Stimulated activated CD4-positive, alpha-beta T cell treated with anti-CD3 and anti-CD28 coated beads, Interleukin-4, amount 100 ng/mL, for 1 hour (primary cell): Measurements from ENCODE around the gene CHST9.

Source experiments
- DNase-seq: peaks from one replicate; pipeline ENCODE4 v3.0.0-alpha.2; 2020

The CHST9 gene

GRCh38 chr18:27081701-27082100, 103.4 kb downstream of the CHST9 start:
- no peak for DNase-seq

- no peak for DNase-seq
Measured at GRCh38 chr18:27075828-27076227, 109.3 kb downstream of the CHST9 start.

GRCh38 chr18:27073404-27073830, 111.7 kb downstream of the CHST9 start:
- no peak for DNase-seq

- no peak for DNase-seq
Measured at GRCh38 chr18:27064673-27065072, 120.4 kb downstream of the CHST9 start.

GRCh38 chr18:27062802-27063201, 122.3 kb downstream of the CHST9 start:
- DNase-seq: no peak

GRCh38 chr18:27061488-27062095, 123.5 kb downstream of the CHST9 start:
- DNase-seq: no peak

- DNase-seq: no peak
Measured at GRCh38 chr18:27057519-27058234, 127.4 kb downstream of the CHST9 start.

- no peak for DNase-seq
Measured at GRCh38 chr18:27054926-27055325, 130.2 kb downstream of the CHST9 start.

- no peak for DNase-seq
Measured at GRCh38 chr18:27049969-27050368, 135.1 kb downstream of the CHST9 start.

GRCh38 chr18:27045342-27045741, 139.8 kb downstream of the CHST9 start:
- no peak for DNase-seq

- DNase-seq: no peak
Measured at GRCh38 chr18:27042177-27042576, 142.9 kb downstream of the CHST9 start.

GRCh38 chr18:27040796-27041195, 144.3 kb downstream of the CHST9 start:
- DNase-seq: no peak

- DNase-seq: no peak
Measured at GRCh38 chr18:27033722-27034121, 151.4 kb downstream of the CHST9 start.

GRCh38 chr18:27030421-27030820, 154.7 kb downstream of the CHST9 start:
- DNase-seq: no peak

- no peak for DNase-seq
Measured at GRCh38 chr18:27022477-27022876, 162.6 kb downstream of the CHST9 start.

GRCh38 chr18:27017901-27018500, 167.1 kb downstream of the CHST9 start:
- DNase-seq: no peak

- no peak for DNase-seq
Measured at GRCh38 chr18:27014841-27015240, 170.3 kb downstream of the CHST9 start.

- no peak for DNase-seq
Measured at GRCh38 chr18:27010784-27011183, 174.3 kb downstream of the CHST9 start.

GRCh38 chr18:27009293-27009692, 175.8 kb downstream of the CHST9 start:
- no peak for DNase-seq

- DNase-seq: no peak
Measured at GRCh38 chr18:27008575-27008974, 176.5 kb downstream of the CHST9 start.

GRCh38 chr18:27007880-27008279, 177.2 kb downstream of the CHST9 start:
- DNase-seq: no peak

- DNase-seq: no peak
Measured at GRCh38 chr18:27005589-27005988, 179.5 kb downstream of the CHST9 start.

- no peak for DNase-seq
Measured at GRCh38 chr18:27004056-27004829, 180.9 kb downstream of the CHST9 start.

GRCh38 chr18:26999797-27000196, 185.3 kb downstream of the CHST9 start:
- DNase-seq: no peak
